Testis (tissue), 2 donors: ENCODE measurements around the gene PRM1.

ENCODE experiments used
- POLR2A ChIP-seq: fragments of 450-650 bp; IDR thresholded peaks from one replicate; pipeline ENCODE4 v1.6.1; 2017; ENCODE audit warnings: antibody characterized with exemption, mild to moderate bottlenecking, moderate library complexity
- TF ChIP-seq, protein P1 (sequence below), 3 experiments: fragments of 450-650 bp in 2 of 3; fragments of 200-600 bp in 1 of 3; sonication (generic) in 1 of 3; IDR thresholded peaks; one replicate each; pipeline ENCODE4 v1.5.1; 2016 to 2019; ENCODE audit warnings: antibody characterized with exemption in 3 of 3, mild to moderate bottlenecking in 2 of 3, moderate library complexity in 1 of 3

GRCh38 chr16:11276896-11277593 is 4.1 kb downstream of the PRM1 start:
- TF ChIP-seq POLR2A: no peak
- TF ChIP-seq, protein P1, sequence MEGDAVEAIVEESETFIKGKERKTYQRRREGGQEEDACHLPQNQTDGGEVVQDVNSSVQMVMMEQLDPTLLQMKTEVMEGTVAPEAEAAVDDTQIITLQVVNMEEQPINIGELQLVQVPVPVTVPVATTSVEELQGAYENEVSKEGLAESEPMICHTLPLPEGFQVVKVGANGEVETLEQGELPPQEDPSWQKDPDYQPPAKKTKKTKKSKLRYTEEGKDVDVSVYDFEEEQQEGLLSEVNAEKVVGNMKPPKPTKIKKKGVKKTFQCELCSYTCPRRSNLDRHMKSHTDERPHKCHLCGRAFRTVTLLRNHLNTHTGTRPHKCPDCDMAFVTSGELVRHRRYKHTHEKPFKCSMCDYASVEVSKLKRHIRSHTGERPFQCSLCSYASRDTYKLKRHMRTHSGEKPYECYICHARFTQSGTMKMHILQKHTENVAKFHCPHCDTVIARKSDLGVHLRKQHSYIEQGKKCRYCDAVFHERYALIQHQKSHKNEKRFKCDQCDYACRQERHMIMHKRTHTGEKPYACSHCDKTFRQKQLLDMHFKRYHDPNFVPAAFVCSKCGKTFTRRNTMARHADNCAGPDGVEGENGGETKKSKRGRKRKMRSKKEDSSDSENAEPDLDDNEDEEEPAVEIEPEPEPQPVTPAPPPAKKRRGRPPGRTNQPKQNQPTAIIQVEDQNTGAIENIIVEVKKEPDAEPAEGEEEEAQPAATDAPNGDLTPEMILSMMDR (IDR thresholded peaks at IDR 0.05): no peak
